Measurements from ENCODE around the gene CEP290.
A peak's percentile ranks its signal among the peaks of the same experiment; 100 is the strongest.

CEP290 gene

DNA sequence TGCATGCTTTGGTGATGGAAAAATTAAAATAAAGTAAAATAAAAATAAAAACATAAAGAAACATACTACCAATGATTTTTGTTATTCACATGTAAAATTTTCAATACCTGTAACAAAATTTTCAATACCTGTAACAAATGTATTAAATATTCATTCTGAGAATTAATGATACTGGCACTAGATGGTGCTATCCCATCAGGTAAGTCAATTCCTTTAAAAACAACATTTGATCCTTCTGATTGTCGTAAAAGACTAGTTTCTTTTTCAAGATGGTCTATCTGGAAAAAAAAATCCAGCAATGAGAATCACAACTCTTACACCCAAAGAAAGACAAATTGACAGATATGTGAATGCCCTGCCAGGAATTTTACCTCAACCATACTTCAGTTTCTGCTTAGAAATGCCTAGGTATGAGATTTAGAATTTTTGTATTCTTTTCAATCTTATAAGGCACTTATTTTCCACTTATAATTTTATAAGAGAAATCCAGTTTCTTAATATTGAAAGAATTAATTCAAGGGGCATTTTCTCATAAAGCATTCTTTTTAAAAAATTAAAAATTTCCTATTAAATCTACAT, 30.7 kb downstream of the CEP290 start:
- TF ChIP-seq ZNF654 (tag by site-specific recombination; IDR thresholded peaks at IDR 0.05; ENCODE audit: low read depth) (peak; percentile 68), ZNF10 (tag by site-specific recombination; IDR thresholded peaks at IDR 0.05) (no peak)
- POLR2A ChIA-PET = no interaction called here

GRCh38 chr12:88108021-88108420, 33.9 kb downstream of the CEP290 start:
- TF ChIP-seq MEIS1 (CRISPR knock-in tag; IDR thresholded peaks at IDR 0.05; ENCODE audit: borderline replicate concordance) = no peak
- no peak for TF ChIP-seq ZNF146 (tag by site-specific recombination; IDR thresholded peaks at IDR 0.05)
- no peak for TF ChIP-seq GFI1B (tag by site-specific recombination; IDR thresholded peaks at IDR 0.05)
- TF ChIP-seq ZNF175 (tag by site-specific recombination; IDR thresholded peaks at IDR 0.05) = no peak
- TF ChIP-seq, protein P1, sequence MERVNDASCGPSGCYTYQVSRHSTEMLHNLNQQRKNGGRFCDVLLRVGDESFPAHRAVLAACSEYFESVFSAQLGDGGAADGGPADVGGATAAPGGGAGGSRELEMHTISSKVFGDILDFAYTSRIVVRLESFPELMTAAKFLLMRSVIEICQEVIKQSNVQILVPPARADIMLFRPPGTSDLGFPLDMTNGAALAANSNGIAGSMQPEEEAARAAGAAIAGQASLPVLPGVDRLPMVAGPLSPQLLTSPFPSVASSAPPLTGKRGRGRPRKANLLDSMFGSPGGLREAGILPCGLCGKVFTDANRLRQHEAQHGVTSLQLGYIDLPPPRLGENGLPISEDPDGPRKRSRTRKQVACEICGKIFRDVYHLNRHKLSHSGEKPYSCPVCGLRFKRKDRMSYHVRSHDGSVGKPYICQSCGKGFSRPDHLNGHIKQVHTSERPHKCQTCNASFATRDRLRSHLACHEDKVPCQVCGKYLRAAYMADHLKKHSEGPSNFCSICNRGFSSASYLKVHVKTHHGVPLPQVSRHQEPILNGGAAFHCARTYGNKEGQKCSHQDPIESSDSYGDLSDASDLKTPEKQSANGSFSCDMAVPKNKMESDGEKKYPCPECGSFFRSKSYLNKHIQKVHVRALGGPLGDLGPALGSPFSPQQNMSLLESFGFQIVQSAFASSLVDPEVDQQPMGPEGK (tag by site-specific recombination; IDR thresholded peaks at IDR 0.05) = no peak
- POLR2A ChIA-PET = no interaction called here

More for the DNA sequence above, 30.7 kb downstream of the CEP290 start:
- no peaks in the 10 kb centered on the region for H3K9me3 ChIP-seq (ENCODE audit: control insufficient read depth, insufficient read depth, low read depth, low read length)
- no peaks in the 10 kb centered on the region for H3K4me1 ChIP-seq (ENCODE audit: control insufficient read depth, insufficient read depth, low read length)
- CTCF ChIA-PET = interaction anchor here (0.6 to 0.9 kb wide), 2 partner anchors 72 to 882 kb away, joined by 3 read pairs; no protein-coding TSS in a partner anchor
- H3K27ac ChIP-seq (ENCODE audit: extremely low read depth, low read depth, low read length) = no peak overlapping the region
- no peak overlapping the region for H3K4me3 ChIP-seq (ENCODE audit: low read depth, low read length)
- H3K36me3 ChIP-seq (ENCODE audit: control insufficient read depth in 2 of 2, insufficient read depth in 1 of 2, low read length in 2 of 2) = peaks cover 54 to 59% of the 10 kb centered on the region in 2 experiments

GRCh38 chr12:88093573-88093972, 48.3 kb downstream of the CEP290 start:
- ChIA-PET CTCF (no interaction called here), POLR2A (no interaction called here)
- no peaks in the 10 kb centered on the region for H3K4me1 ChIP-seq (ENCODE audit: control insufficient read depth, insufficient read depth, low read length)
- no peak overlapping the region for H3K27ac ChIP-seq (ENCODE audit: extremely low read depth, low read depth, low read length)
- no peaks in the 10 kb centered on the region for H3K9me3 ChIP-seq (ENCODE audit: control insufficient read depth, insufficient read depth, low read depth, low read length)
- no peak overlapping the region for H3K4me3 ChIP-seq (ENCODE audit: low read depth, low read length)
- H3K36me3 ChIP-seq (ENCODE audit: control insufficient read depth in 2 of 2, insufficient read depth in 1 of 2, low read length in 2 of 2) = peaks cover 30 to 32% of the 10 kb centered on the region in 2 experiments
- TF ChIP-seq ZNF184 (tag by site-specific recombination; IDR thresholded peaks at IDR 0.05) (no peak), KLF9 (tag by site-specific recombination; IDR thresholded peaks at IDR 0.05; ENCODE audit: low read depth) (no peak), ZNF629 (tag by site-specific recombination; IDR thresholded peaks at IDR 0.05) (no peak)

More at GRCh38 chr12:88108021-88108420, 33.9 kb downstream of the CEP290 start:
- Histone ChIP-seq H3K4me3 (ENCODE audit: low read depth, low read length) (no peak overlapping the region), H3K9me3 (ENCODE audit: control insufficient read depth, insufficient read depth, low read depth, low read length) (no peaks in the 10 kb centered on the region), H3K36me3 (ENCODE audit: control insufficient read depth in 2 of 2, insufficient read depth in 1 of 2, low read length in 2 of 2) (peaks cover 39 to 53% of the 10 kb centered on the region in 2 experiments), H3K4me1 (ENCODE audit: control insufficient read depth, insufficient read depth, low read length) (no peaks in the 10 kb centered on the region), H3K27ac (ENCODE audit: extremely low read depth, low read depth, low read length) (no peak overlapping the region)
- CTCF ChIA-PET = interaction anchor here (1.1 kb wide), 1 partner anchor 912 kb away, joined by 3 read pairs; no protein-coding TSS in a partner anchor

DNA sequence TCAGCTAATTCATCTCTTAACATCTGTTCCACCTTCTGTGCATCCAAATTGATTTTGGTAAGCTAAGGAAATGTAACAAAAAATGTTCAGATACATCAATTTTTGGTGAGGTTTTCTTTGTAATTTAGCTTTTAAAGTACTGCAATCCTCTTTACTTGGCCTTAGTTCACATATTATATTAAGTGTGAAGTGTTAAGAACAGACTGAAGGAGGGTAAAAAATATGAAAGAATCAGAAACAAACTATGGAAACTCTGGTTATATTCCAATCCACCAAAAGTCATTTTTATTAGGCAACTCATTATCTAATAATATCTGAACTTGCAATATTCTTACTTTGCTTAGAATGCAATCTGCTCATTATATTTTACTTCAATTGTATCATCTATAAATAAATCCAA, 49.1 kb downstream of the CEP290 start:
- Histone ChIP-seq H3K27ac (ENCODE audit: extremely low read depth, low read depth, low read length) (no peak overlapping the region), H3K9me3 (ENCODE audit: control insufficient read depth, insufficient read depth, low read depth, low read length) (no peaks in the 10 kb centered on the region), H3K36me3 (ENCODE audit: control insufficient read depth in 2 of 2, insufficient read depth in 1 of 2, low read length in 2 of 2) (peaks cover 25 to 26% of the 10 kb centered on the region in 2 experiments), H3K4me3 (ENCODE audit: low read depth, low read length) (no peak overlapping the region), H3K4me1 (ENCODE audit: control insufficient read depth, insufficient read depth, low read length) (no peaks in the 10 kb centered on the region)
- ChIA-PET CTCF (no interaction called here), POLR2A (no interaction called here)
- TF ChIP-seq ZFP3 (tag by site-specific recombination; IDR thresholded peaks at IDR 0.05; ENCODE audit: low read depth) (no peak), KLF7 (tag by site-specific recombination; IDR thresholded peaks at IDR 0.05; ENCODE audit: borderline replicate concordance) (no peak), ZNF404 (tag by site-specific recombination; IDR thresholded peaks at IDR 0.05) (no peak), SP3 (tag by site-specific recombination; IDR thresholded peaks at IDR 0.05) (no peak), ZNF558 (tag by site-specific recombination; IDR thresholded peaks at IDR 0.05) (no peak), ZNF518A (tag by site-specific recombination; conservative IDR thresholded peaks at IDR 0.05; ENCODE audit: low read depth) (no peak), ZNF133 (tag by site-specific recombination; IDR thresholded peaks at IDR 0.05) (no peak), ZBTB44 (tag by site-specific recombination; IDR thresholded peaks at IDR 0.05) (no peak), ZNF514 (tag by site-specific recombination; IDR thresholded peaks at IDR 0.05) (no peak), ZNF121 (tag by site-specific recombination; IDR thresholded peaks at IDR 0.05) (no peak), ZNF211 (tag by site-specific recombination; IDR thresholded peaks at IDR 0.05; ENCODE audit: low read depth) (no peak)

Measured in HEK293 (cell line).